ENCODE results near the gene FOXP1.

FOXP1 gene

GRCh38 chr3:71095511-71096291, 487.8 kb downstream of the FOXP1 start:
- H2AFZ ChIP-seq (ENCODE audit: low read length) = no peak overlapping the region
- TF ChIP-seq CTCF (IDR thresholded peaks at IDR 0.05; ENCODE audit: low read length) (no peak), EZH2 (IDR thresholded peaks at IDR 0.05; ENCODE audit: borderline replicate concordance, low read length) (no peak)
- H4K20me1 ChIP-seq (ENCODE audit: insufficient read depth, low read length) = no peaks in the 10 kb centered on the region; the same call in 1 of the 2 replicates
- H3K9me3 ChIP-seq (ENCODE audit: low read length) = no peaks in the 10 kb centered on the region
- H3K27ac ChIP-seq (ENCODE audit: low read depth, low read length, poor library complexity, severe bottlenecking) = no peak overlapping the region
- no peak overlapping the region for H3K4me3 ChIP-seq (ENCODE audit: low read depth, low read length, poor library complexity, severe bottlenecking)
- no peaks in the 10 kb centered on the region for H3K27me3 ChIP-seq (ENCODE audit: insufficient read depth, low read length)
- peaks cover 19% of the 10 kb centered on the region for H3K4me1 ChIP-seq (ENCODE audit: insufficient read depth, low read length, severe bottlenecking)
- peaks cover 60% of the 10 kb centered on the region for H3K36me3 ChIP-seq (ENCODE audit: insufficient read depth, low read length)
- H3K4me2 ChIP-seq (ENCODE audit: low read length) = no peak overlapping the region
- H3F3A ChIP-seq (ENCODE audit: insufficient read depth, low read length) = no peaks in the 10 kb centered on the region
- peaks cover 31% of the 10 kb centered on the region for H3K79me2 ChIP-seq (ENCODE audit: insufficient read depth, low read length)
- H3K9ac ChIP-seq (ENCODE audit: low read length) = no peak overlapping the region
- no peaks in the 10 kb centered on the region for H3K9me2 ChIP-seq (ENCODE audit: low read depth, low read length)

- Histone ChIP-seq H3K27me3 (ENCODE audit: insufficient read depth, low read length) (no peaks in the 10 kb centered on the region), H3K4me3 (ENCODE audit: low read depth, low read length, poor library complexity, severe bottlenecking) (no peak overlapping the region), H3K9me2 (ENCODE audit: low read depth, low read length) (no peaks in the 10 kb centered on the region), H2AFZ (ENCODE audit: low read length) (no peak overlapping the region), H3K79me2 (ENCODE audit: insufficient read depth, low read length) (peaks cover 24% of the 10 kb centered on the region), H3K36me3 (ENCODE audit: insufficient read depth, low read length) (peaks cover 53% of the 10 kb centered on the region), H4K20me1 (ENCODE audit: insufficient read depth, low read length) (no peaks in the 10 kb centered on the region; the same call in 1 of the 2 replicates), H3F3A (ENCODE audit: insufficient read depth, low read length) (no peaks in the 10 kb centered on the region), H3K9me3 (ENCODE audit: low read length) (no peaks in the 10 kb centered on the region), H3K9ac (ENCODE audit: low read length) (no peak overlapping the region), H3K27ac (ENCODE audit: low read depth, low read length, poor library complexity, severe bottlenecking) (no peak overlapping the region), H3K4me2 (ENCODE audit: low read length) (no peak overlapping the region), H3K4me1 (ENCODE audit: insufficient read depth, low read length, severe bottlenecking) (peaks cover 28% of the 10 kb centered on the region)
- TF ChIP-seq CTCF (IDR thresholded peaks at IDR 0.05; ENCODE audit: low read length) (no peak), EZH2 (IDR thresholded peaks at IDR 0.05; ENCODE audit: borderline replicate concordance, low read length) (no peak)
Measured at GRCh38 chr3:71094658-71095209, 488.8 kb downstream of the FOXP1 start.

- Histone ChIP-seq H2AFZ (ENCODE audit: low read length) (no peak overlapping the region), H3K79me2 (ENCODE audit: insufficient read depth, low read length) (peaks cover 22% of the 10 kb centered on the region), H3K9ac (ENCODE audit: low read length) (no peak overlapping the region), H3K9me3 (ENCODE audit: low read length) (no peaks in the 10 kb centered on the region), H3K4me1 (ENCODE audit: insufficient read depth, low read length, severe bottlenecking) (peaks cover 49% of the 10 kb centered on the region), H3K27ac (ENCODE audit: low read depth, low read length, poor library complexity, severe bottlenecking) (no peak overlapping the region), H3K27me3 (ENCODE audit: insufficient read depth, low read length) (no peaks in the 10 kb centered on the region), H3K9me2 (ENCODE audit: low read depth, low read length) (no peaks in the 10 kb centered on the region), H3K4me2 (ENCODE audit: low read length) (no peak overlapping the region), H3K36me3 (ENCODE audit: insufficient read depth, low read length) (peaks cover 44% of the 10 kb centered on the region), H4K20me1 (ENCODE audit: insufficient read depth, low read length) (no peaks in the 10 kb centered on the region), H3F3A (ENCODE audit: insufficient read depth, low read length) (no peaks in the 10 kb centered on the region), H3K4me3 (ENCODE audit: low read depth, low read length, poor library complexity, severe bottlenecking) (no peak overlapping the region)
- TF ChIP-seq CTCF (IDR thresholded peaks at IDR 0.05; ENCODE audit: low read length) (no peak), EZH2 (IDR thresholded peaks at IDR 0.05; ENCODE audit: borderline replicate concordance, low read length) (no peak)
Measured at GRCh38 chr3:71092665-71093064, 490.9 kb downstream of the FOXP1 start.
